Right lung (tissue), 5 donors: ENCODE results near the gene AFDN. TPM values are rescaled to one million over a fixed set of nuclear protein-coding genes. Genes with fewer than 3 reads are reported as not detected.

ENCODE experiments used
- DNase-seq, 2 donors: peaks; one replicate each; pipeline ENCODE4 v3.0.0-alpha.2; 2013
- polyA plus RNA-seq, 5 donors: library from polyadenylated mRNA; unstranded; fragments of 120-200 nt; gene quantifications; one replicate each; pipeline versions ENCODE4 v1.2.1 to v1.2.3, GENCODE V29; 2013; ENCODE audit warnings: inconsistent platforms in 1 of 5, low replicate concordance in 1 of 5; ENCODE audit not compliant: insufficient read length in 5 of 5, insufficient read depth in 1 of 5

Gene AFDN
- polyA plus RNA-seq, 5 donors = 217 to 344 (median 308) TPM

GRCh38 chr6:167791780-167792478 lies 34.8 kb upstream of the AFDN start:
- no peak for DNase-seq

DNA sequence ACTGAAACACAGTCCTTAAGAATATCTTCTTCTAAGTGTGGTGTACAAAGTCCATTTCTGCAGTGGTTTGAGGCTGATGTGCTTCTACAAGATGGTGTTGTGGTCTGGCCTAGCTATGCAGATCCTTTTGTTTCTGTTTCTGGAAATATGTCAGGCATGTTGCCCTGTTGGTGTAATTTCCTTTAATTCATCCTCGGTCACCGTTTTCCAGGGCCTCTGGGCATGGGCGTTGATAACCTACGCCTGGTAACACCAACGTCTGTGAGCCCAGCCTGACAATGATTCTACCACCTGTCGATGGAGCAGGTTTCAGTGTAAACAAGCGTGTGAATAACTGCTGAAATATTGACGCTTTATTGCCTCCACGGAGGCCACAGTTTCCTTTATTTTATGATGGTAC lies 33.3 kb upstream of the AFDN start:
- no peak for DNase-seq

DNA sequence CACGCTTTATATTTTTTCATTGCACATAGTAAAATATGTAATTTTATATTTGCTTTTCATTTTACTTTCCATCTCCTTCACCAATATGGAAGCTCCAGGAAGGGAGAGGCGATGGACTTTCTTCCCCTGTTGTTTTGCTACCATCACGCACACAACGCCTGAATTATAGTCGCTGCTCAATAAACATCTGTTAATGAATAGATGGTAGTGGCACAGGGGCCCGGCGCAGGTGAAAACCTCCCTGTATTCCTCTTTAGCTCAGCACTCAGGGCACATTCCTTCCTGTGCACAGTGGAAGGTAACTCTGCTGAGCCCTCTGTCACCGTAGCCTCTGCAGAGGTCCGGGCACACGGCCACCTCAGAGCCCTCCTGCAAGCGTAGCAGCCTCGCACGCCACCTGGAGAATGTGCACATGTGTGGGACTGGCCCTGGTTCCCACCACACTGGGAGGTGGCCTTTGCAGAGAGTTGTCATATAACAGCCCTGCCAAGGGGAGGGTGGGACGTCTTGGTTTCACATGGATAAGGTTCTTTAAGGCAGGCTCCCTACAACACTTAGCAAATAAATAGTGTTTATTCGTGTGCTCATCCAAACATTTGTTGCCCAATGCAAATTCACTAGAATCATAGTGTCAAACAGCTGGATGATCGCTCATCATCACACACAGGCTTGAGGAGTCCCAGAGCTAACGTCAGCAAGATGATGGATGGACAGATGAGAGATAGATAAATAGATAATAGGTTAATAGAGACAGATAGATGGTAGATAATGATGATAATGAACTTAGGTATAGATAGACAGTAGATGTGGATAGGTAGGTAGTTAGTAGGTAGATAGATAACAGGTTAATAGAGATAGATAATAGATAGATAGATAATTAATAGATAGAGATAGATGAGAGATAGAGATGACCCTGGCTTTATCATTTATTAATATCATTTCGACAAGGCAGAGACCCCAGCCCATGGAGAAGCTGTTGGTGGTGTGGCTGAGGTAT lies 32.3 kb upstream of the AFDN start:
- no peak for DNase-seq

- DNase-seq = no peak
Measured at GRCh38 chr6:167795321-167795811, 31.3 kb upstream of the AFDN start.

DNA sequence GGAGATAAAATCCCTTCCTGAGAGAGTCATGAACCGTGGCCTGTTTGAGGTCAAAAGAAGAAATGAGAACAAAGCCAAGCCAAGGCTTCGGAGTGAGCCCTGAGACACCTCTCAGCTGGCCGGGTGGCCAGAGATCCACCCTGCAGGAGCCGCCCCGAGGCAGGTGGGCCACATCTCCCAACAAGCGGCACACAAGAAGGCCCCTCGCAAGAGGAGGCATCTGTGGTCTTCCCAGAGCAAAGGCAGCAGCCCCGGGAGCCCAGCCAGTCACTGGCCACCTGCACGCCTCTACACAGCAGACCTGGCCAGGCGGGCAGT lies 30.9 kb upstream of the AFDN start:
- DNase-seq = no peak

- DNase-seq = no peak
Measured at GRCh38 chr6:167796192-167796981, 30.3 kb upstream of the AFDN start.

DNA sequence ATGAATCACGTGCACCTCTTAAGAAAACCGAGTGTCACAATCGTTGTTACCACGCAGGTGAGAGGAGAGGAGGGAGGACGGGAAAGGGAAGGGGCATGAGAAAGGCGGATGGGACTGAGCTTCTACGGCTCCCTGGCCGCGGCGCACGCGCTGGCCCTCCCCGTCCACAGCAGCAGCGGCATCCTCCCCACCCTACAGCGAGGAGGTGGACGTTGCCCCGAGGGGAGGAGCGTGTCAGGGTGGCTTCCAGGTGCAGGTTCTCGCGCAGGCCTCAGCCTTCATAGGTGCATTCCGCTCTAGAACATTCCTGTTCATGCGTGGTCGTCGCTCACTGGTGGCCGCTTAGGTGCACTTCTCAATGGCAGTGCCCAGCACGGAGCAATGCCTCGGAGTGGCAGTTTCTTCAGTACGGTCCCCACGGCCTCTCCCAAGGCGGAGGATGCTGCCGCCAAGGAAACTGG lies 29.7 kb upstream of the AFDN start:
- DNase-seq = no peak

- DNase-seq = no peak
Measured at GRCh38 chr6:167797476-167798265, 29.0 kb upstream of the AFDN start.

DNA sequence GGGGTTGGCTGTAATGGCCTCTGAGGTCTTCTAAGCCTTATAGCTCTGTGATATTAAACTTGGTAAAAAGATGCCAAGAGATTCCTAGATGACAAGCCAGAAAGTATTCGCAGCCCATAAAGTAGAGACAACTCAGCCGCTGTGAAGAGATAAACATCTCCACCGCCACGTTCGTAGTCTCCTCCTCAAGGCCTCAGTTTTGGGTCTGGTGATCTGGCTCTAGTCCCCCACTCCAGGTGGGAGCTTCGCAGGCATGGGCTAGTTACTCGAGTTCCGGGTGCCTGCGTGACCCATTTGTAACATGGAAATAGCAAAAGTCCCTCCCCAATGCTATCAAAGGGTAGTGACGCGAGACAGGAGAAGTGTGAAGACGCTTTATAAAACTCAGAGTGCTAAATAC lies 28.3 kb upstream of the AFDN start:
- no peak for DNase-seq

GRCh38 chr6:167799033-167799821 lies 27.5 kb upstream of the AFDN start:
- DNase-seq = peak; percentile 59 to 64

GRCh38 chr6:167800549-167800948 lies 26.2 kb upstream of the AFDN start:
- DNase-seq = no peak

DNA sequence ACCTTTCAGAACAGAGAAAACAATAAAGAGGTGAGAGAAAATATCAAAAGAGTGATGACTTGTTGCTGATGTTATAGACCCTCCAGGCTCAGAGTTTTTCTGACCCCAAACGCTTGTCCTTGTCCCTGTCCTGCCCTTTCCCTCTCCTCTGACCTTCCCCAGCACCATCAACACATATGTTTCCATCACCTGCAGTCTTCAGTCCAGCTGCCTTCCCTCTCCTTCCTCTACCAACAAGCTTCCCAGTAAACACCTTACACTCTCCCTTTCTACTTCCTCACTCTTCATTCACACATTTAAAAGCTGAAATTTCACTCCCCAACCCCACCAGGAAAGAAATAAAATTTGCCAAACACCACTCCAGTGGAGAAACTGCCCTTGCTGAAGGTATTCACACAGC lies 25.4 kb upstream of the AFDN start:
- no peak for DNase-seq

DNA sequence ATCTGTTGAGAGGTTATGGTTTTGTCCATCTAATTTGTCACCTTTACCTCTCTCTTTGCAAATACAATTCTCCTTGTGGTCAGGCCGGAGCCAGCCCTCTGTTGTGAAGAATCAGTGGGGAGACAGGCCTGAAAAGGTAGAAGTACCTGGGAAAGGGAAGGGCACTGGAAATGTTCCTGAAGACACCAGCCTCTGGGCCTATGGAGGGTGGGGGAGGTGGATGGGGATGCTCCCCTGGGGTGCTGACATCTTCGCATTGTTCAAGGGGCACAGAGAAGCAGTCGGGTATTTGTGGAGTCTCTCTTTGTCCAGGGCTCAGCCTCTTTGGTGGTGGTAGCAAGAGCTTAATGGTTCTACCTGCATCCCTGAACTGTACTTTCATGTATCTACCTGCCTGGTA lies 24.4 kb upstream of the AFDN start:
- DNase-seq = no peak

DNA sequence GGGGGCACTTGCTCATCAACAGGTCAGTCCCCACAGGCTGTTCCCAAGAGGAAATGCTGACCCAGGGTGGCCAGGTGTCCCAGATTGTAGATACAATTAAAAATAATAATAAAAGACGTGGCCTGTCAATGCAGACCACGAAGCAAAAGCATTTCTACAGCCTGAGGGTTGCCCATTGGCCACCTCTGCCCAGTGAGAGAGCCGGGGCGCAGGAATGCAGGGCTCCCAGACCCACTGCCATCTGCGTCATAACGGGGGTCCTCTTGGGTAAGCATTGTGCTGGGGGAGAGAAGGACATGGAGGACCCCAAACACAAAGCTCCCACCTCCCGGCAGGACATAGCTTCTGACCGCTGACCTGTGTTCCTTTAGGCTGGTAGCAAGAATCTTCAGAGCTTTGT lies 22.9 kb upstream of the AFDN start:
- DNase-seq = no peak

GRCh38 chr6:167804281-167805013 lies 22.3 kb upstream of the AFDN start:
- DNase-seq = no peak

- DNase-seq = no peak
Measured at GRCh38 chr6:167805349-167806060, 21.2 kb upstream of the AFDN start.

- DNase-seq = no peak
Measured at GRCh38 chr6:167806061-167806700, 20.5 kb upstream of the AFDN start.

GRCh38 chr6:167807200-167807599 lies 19.5 kb upstream of the AFDN start:
- no peak for DNase-seq
